ENCODE data around the gene CENPB. TPM values are rescaled to one million over a fixed set of nuclear protein-coding genes. Genes with fewer than 3 reads are reported as not detected.

CENPB gene
- total RNA-seq, 1 experiment from 2014 or later, result 84.3 TPM

DNA sequence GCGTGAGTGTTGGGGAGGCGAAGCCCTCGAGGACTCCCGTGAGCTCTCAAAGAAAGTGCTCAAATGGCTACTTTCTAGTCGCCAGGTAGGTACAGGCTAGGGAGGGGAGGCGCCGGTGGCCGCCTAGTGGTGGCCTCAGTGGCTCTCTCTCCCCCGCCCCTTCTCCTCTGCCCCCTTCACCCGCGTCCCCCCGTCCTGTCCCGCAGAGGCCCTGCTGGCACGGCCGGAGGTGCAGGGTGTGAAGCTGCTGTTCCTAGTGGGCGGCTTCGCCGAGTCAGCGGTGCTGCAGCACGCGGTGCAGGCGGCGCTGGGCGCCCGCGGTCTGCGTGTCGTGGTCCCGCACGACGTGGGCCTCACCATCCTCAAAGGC, 35.2 kb downstream of the CENPB start:
- intact Hi-C loops (cut with micrococcal nuclease; ENCODE audit: unreplicated experiment), result no loop called here
- H3K36me3 ChIP-seq (ENCODE audit: control insufficient read depth, insufficient read depth, low read length), result 0 out of 2 replicates have a peak, but pooled peaks cover 1% of the 10 kb centered on the region
- CTCF ChIA-PET, result interaction anchor here (1.1 kb wide), 1 partner anchor 35 kb away, joined by 4 read pairs; no protein-coding TSS in a partner anchor
- TF ChIP-seq, protein P1, sequence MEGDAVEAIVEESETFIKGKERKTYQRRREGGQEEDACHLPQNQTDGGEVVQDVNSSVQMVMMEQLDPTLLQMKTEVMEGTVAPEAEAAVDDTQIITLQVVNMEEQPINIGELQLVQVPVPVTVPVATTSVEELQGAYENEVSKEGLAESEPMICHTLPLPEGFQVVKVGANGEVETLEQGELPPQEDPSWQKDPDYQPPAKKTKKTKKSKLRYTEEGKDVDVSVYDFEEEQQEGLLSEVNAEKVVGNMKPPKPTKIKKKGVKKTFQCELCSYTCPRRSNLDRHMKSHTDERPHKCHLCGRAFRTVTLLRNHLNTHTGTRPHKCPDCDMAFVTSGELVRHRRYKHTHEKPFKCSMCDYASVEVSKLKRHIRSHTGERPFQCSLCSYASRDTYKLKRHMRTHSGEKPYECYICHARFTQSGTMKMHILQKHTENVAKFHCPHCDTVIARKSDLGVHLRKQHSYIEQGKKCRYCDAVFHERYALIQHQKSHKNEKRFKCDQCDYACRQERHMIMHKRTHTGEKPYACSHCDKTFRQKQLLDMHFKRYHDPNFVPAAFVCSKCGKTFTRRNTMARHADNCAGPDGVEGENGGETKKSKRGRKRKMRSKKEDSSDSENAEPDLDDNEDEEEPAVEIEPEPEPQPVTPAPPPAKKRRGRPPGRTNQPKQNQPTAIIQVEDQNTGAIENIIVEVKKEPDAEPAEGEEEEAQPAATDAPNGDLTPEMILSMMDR (IDR thresholded peaks at IDR 0.05; ENCODE audit: insufficient read depth in 1 of 2, low read depth in 1 of 2, low read length in 1 of 2, severe bottlenecking in 1 of 2, unreplicated experiment in 1 of 2), result peak in 1 of 2 experiments; percentile 21
- H3K4me3 Mint-ChIP-seq (ENCODE audit: unreplicated experiment), result no peak overlapping the region
- H3K9me3 Mint-ChIP-seq (ENCODE audit: unreplicated experiment), result no peaks in the 10 kb centered on the region
- POLR2A ChIA-PET, result no interaction called here
- no peak overlapping the region for H3K4me3 ChIP-seq (ENCODE audit: low read depth, low read length)
- no peaks in the 10 kb centered on the region for H3K4me1 ChIP-seq
- no peaks in the 10 kb centered on the region for H3K27me3 ChIP-seq (replicated peaks; ENCODE audit: control insufficient read depth, insufficient read depth, low read length)
- peaks cover 19% of the 10 kb centered on the region for H3K36me3 Mint-ChIP-seq (ENCODE audit: insufficient read depth, unreplicated experiment)
- no peaks in the 10 kb centered on the region for H3K27me3 Mint-ChIP-seq (ENCODE audit: insufficient read depth, unreplicated experiment)
- no peaks in the 10 kb centered on the region for H3K4me1 Mint-ChIP-seq (ENCODE audit: low read depth, unreplicated experiment)
- BruUV-seq (replicated peaks), result no TSS peak
- H3K9me3 ChIP-seq, result no peaks in the 10 kb centered on the region
- no peak overlapping the region for H3K27ac Mint-ChIP-seq (ENCODE audit: unreplicated experiment)
- no peak for DNase-seq

DNA sequence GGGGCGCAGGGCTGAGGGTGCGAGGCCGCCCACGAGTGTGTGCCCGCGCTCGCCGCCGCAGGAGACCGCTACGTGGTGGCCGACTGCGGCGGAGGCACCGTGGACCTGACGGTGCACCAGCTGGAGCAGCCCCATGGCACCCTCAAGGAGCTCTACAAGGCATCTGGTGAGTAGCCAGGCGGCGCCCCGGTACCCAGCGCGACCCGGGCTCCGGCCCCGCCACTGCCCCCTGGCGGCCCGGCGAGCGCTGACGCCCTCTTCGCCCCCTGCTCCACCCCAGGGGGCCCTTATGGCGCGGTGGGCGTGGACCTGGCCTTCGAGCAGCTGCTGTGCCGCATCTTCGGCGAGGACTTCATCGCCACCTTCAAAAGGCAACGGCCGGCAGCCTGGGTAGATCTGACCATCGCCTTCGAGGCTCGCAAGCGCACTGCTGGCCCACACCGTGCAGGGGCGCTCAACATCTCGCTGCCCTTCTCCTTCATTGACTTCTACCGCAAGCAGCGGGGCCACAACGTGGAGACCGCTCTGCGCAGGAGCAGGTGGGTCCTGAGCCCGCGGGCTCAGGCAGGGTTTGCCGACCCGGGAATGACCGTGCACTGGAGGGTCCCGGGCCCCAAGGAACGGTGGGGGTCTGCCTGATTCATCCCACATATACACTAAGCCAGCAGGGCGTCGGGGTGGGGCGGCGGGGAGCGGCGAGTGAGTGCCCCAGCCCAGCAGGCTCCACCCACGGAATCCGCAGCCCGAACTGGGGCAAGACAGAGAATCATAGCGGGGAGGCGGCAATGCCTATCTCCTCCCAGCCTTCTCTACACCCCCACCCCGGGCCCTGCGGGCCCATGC, 36.6 kb downstream of the CENPB start:
- Mint-ChIP-seq H3K4me1 (ENCODE audit: low read depth, unreplicated experiment) (peaks cover under 1% of the 10 kb centered on the region), H3K27ac (ENCODE audit: unreplicated experiment) (no peak overlapping the region), H3K9me3 (ENCODE audit: unreplicated experiment) (no peaks in the 10 kb centered on the region), H3K27me3 (ENCODE audit: insufficient read depth, unreplicated experiment) (no peaks in the 10 kb centered on the region), H3K4me3 (ENCODE audit: unreplicated experiment) (peak overlapping the region; percentile 63), H3K36me3 (ENCODE audit: insufficient read depth, unreplicated experiment) (peaks cover 19% of the 10 kb centered on the region)
- ChIA-PET POLR2A (interaction anchor here (0.9 kb wide), 1 partner anchor 18 kb away, joined by 5 read pairs; the partner anchor contains the start of gene ADISSP), CTCF (interaction anchor here (0.5 to 1.9 kb wide), 14 partner anchors 8 to 190 kb away, joined by 3 to 12 read pairs (median 4); partner anchors contain the start of genes ADISSP and AP5S1)
- DNase-seq, result peak in 1 of 2 experiments; percentile 74
- BruUV-seq (replicated peaks), result no TSS peak
- TF ChIP-seq, protein P1 (IDR thresholded peaks at IDR 0.05; ENCODE audit: insufficient read depth in 1 of 2, low read depth in 1 of 2, low read length in 1 of 2, severe bottlenecking in 1 of 2, unreplicated experiment in 1 of 2), result peak; percentile 57 to 86
- no peaks in the 10 kb centered on the region for H3K27me3 ChIP-seq (replicated peaks; ENCODE audit: control insufficient read depth, insufficient read depth, low read length)
- no peaks in the 10 kb centered on the region for H3K36me3 ChIP-seq (ENCODE audit: control insufficient read depth, insufficient read depth, low read length)
- intact Hi-C loops (cut with micrococcal nuclease; ENCODE audit: unreplicated experiment), result loop anchor here (1.0 kb wide), 1 partner anchor 34 kb away; no protein-coding TSS in a partner anchor
- H3K4me3 ChIP-seq (ENCODE audit: low read depth, low read length), result peak overlapping the region; percentile 36
- H3K4me1 ChIP-seq, result no peaks in the 10 kb centered on the region
- H3K9me3 ChIP-seq, result no peaks in the 10 kb centered on the region

DNA sequence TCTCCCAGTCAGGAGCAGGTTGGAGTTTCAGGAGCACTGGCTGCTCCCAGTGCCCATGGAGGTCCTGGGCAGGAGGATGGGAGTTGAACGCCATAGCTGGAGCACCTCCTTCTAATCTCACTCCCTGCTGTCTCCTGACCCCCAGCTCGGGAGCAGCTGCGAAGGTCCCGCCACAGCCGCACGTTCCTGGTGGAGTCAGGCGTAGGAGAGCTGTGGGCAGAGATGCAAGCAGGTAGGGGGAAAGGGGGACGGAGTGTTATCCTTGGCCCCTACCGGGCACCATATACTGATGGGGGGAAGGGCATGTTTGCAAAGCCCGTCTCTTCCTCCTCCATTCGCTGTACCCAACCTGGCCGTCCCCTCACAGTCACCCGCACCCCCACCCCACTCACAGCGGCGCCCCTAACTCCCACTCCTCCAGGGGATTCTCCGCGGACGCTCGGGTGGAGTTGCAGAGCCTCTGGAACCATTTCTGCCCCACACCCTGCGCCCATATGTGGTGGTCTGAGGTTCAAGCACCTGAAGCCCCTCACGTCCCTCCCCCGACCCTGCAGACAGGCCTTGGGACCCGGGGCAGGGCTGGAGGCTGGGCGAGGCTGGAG, 37.4 kb downstream of the CENPB start:
- CTCF ChIA-PET, result interaction anchor here (0.5 to 1.9 kb wide), 14 partner anchors 8 to 191 kb away, joined by 3 to 12 read pairs (median 4); partner anchors contain the start of genes ADISSP and AP5S1
- no TSS peak for BruUV-seq (replicated peaks)
- no peak overlapping the region for H3K4me3 ChIP-seq (ENCODE audit: low read depth, low read length)

More for the DNA sequence above, 37.4 kb downstream of the CENPB start:
- no peaks in the 10 kb centered on the region for H3K4me1 ChIP-seq
- no peak overlapping the region for H3K27ac Mint-ChIP-seq (ENCODE audit: unreplicated experiment)
- DNase-seq, result no peak
- H3K4me1 Mint-ChIP-seq (ENCODE audit: low read depth, unreplicated experiment), result peaks cover 8% of the 10 kb centered on the region
- no peaks in the 10 kb centered on the region for H3K27me3 Mint-ChIP-seq (ENCODE audit: insufficient read depth, unreplicated experiment)
- no peaks in the 10 kb centered on the region for H3K9me3 ChIP-seq
- no peaks in the 10 kb centered on the region for H3K36me3 ChIP-seq (ENCODE audit: control insufficient read depth, insufficient read depth, low read length)
- intact Hi-C loops (cut with micrococcal nuclease; ENCODE audit: unreplicated experiment), result loop anchor here (1.0 kb wide), 1 partner anchor 33 kb away; no protein-coding TSS in a partner anchor
- no peaks in the 10 kb centered on the region for H3K9me3 Mint-ChIP-seq (ENCODE audit: unreplicated experiment)
- POLR2A ChIA-PET, result interaction anchor here (0.9 kb wide), 1 partner anchor 19 kb away, joined by 5 read pairs; the partner anchor contains the start of gene ADISSP
- peaks cover 19% of the 10 kb centered on the region for H3K36me3 Mint-ChIP-seq (ENCODE audit: insufficient read depth, unreplicated experiment)
- no peaks in the 10 kb centered on the region for H3K27me3 ChIP-seq (replicated peaks; ENCODE audit: control insufficient read depth, insufficient read depth, low read length)
- H3K4me3 Mint-ChIP-seq (ENCODE audit: unreplicated experiment), result no peak overlapping the region
- TF ChIP-seq, protein P1 (IDR thresholded peaks at IDR 0.05; ENCODE audit: insufficient read depth in 1 of 2, low read depth in 1 of 2, low read length in 1 of 2, severe bottlenecking in 1 of 2, unreplicated experiment in 1 of 2), result no peak
